Mucosa of rectum (tissue), 2 donors: ENCODE results near the gene ABLIM3.

Source experiments
- H3K27ac ChIP-seq, 2 donors: one replicate each; pipeline ENCODE4 v1.7.0; 2013; ENCODE audit warnings: inconsistent platforms in 2 of 2, low read depth in 2 of 2, low read length in 2 of 2
- H3K27me3 ChIP-seq, 2 donors: one replicate each; pipeline ENCODE4 v1.7.0; 2013; ENCODE audit warnings: low read length in 2 of 2; ENCODE audit not compliant: control insufficient read depth in 2 of 2, insufficient read depth in 2 of 2
- H3K36me3 ChIP-seq, 2 donors: one replicate each; pipeline ENCODE4 v1.7.0; 2013; ENCODE audit warnings: low read length in 2 of 2; ENCODE audit not compliant: control insufficient read depth in 2 of 2, insufficient read depth in 2 of 2
- H3K4me1 ChIP-seq, 2 donors: one replicate each; pipeline ENCODE4 v1.7.0; 2013; ENCODE audit warnings: low read length in 2 of 2, mild to moderate bottlenecking in 1 of 2; ENCODE audit not compliant: control insufficient read depth in 2 of 2, insufficient read depth in 2 of 2
- H3K4me3 ChIP-seq, 2 donors: one replicate each; pipeline ENCODE4 v1.7.0; 2013; ENCODE audit warnings: low read length in 2 of 2
- H3K9ac ChIP-seq, 2 donors: one replicate each; pipeline ENCODE4 v1.7.0; 2013; ENCODE audit warnings: low read length in 2 of 2, low read depth in 1 of 2, mild to moderate bottlenecking in 1 of 2
- H3K9me3 ChIP-seq, 2 donors: one replicate each; pipeline ENCODE4 v1.7.0; 2013; ENCODE audit warnings: low read length in 2 of 2; ENCODE audit not compliant: control insufficient read depth in 2 of 2
- donor health status: healthy.
- donor health status: Normal muscosa, but diverticular disease.

The ABLIM3 gene

DNA sequence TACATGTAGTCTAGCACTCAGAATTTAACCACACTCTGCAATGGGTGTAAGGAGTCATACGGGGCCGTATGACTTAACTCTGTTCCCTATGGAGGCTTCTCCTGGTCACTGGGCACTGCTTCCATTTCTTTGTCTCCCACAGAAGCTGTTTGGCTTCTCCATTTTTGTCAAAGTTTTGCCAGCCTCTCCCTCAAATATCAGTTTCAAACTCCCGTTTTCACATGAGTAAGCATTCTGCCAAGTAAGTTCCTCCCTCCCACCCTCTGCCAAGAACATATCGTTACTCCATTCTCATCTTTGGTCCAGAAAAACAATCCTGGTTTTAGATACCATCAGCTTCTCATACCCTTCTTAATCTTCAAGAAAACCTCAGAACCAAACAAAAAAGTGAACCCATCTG lies 136.5 kb downstream of the ABLIM3 start:
- H3K4me3 ChIP-seq: no peak overlapping the region
- no peaks in the 10 kb centered on the region for H3K9me3 ChIP-seq
- H3K9ac ChIP-seq: no peak overlapping the region
- H3K36me3 ChIP-seq: no peaks in the 10 kb centered on the region
- H3K4me1 ChIP-seq: no peaks in the 10 kb centered on the region
- H3K27ac ChIP-seq: no peak overlapping the region
- H3K27me3 ChIP-seq: peaks cover 0 to 4% of the 10 kb centered on the region in 2 donors

- no peaks in the 10 kb centered on the region for H3K9me3 ChIP-seq
- no peaks in the 10 kb centered on the region for H3K4me1 ChIP-seq
- no peak overlapping the region for H3K9ac ChIP-seq
- no peaks in the 10 kb centered on the region for H3K36me3 ChIP-seq
- H3K4me3 ChIP-seq: no peak overlapping the region
- H3K27me3 ChIP-seq: no peaks in the 10 kb centered on the region
- H3K27ac ChIP-seq: no peak overlapping the region
These were observed 137.3 kb downstream of the ABLIM3 start for GRCh38 chr5:149278451-149279210.

GRCh38 chr5:149279661-149280060 lies 138.4 kb downstream of the ABLIM3 start:
- Histone ChIP-seq H3K9ac (no peak overlapping the region), H3K9me3 (no peaks in the 10 kb centered on the region), H3K27me3 (no peaks in the 10 kb centered on the region), H3K36me3 (no peaks in the 10 kb centered on the region), H3K27ac (no peak overlapping the region), H3K4me3 (no peak overlapping the region), H3K4me1 (no peaks in the 10 kb centered on the region)

DNA sequence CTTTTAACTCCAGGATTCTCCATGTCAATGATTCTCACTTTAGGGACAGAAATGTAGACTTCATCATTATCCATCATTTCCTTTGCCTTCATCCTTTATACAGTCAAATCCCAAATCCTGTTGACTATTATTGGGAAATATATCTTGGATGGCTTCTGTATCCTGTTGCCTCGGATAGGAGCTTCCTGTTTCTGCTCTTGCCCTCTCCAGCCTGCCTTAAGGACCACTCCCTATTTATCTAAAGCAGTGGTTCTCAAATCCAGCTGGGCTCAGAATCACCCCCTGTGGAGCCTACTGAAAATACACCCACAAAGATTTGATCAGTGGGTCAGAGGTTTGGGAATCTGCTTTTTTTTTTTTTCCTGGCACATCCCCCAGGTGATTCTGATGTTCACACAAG lies 138.8 kb downstream of the ABLIM3 start:
- H3K4me1 ChIP-seq: no peaks in the 10 kb centered on the region
- no peak overlapping the region for H3K9ac ChIP-seq
- H3K9me3 ChIP-seq: no peaks in the 10 kb centered on the region
- no peak overlapping the region for H3K27ac ChIP-seq
- no peaks in the 10 kb centered on the region for H3K27me3 ChIP-seq
- no peak overlapping the region for H3K4me3 ChIP-seq
- no peaks in the 10 kb centered on the region for H3K36me3 ChIP-seq

DNA sequence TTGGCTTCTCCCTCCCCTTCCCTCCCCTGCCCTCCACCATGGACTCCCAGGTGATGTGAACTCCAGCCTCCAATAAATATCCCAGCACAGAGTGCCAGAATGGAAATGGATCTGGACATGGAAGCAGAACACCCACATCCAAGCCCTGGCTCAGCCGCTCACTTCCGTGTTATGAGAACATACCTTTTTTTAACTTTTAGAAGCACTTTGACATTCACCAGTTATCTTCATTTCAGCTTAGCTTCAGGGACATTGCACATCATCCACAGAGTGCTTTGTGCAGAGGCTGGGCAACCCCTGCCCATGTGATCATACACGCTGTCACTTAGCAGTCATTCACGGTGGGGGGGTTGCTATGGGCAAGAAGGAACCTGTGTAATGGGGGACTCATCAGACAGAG lies 139.5 kb downstream of the ABLIM3 start:
- Histone ChIP-seq H3K36me3 (no peaks in the 10 kb centered on the region), H3K27ac (no peak overlapping the region), H3K4me3 (no peak overlapping the region), H3K4me1 (no peaks in the 10 kb centered on the region), H3K9me3 (no peaks in the 10 kb centered on the region), H3K9ac (no peak overlapping the region), H3K27me3 (no peaks in the 10 kb centered on the region)

DNA sequence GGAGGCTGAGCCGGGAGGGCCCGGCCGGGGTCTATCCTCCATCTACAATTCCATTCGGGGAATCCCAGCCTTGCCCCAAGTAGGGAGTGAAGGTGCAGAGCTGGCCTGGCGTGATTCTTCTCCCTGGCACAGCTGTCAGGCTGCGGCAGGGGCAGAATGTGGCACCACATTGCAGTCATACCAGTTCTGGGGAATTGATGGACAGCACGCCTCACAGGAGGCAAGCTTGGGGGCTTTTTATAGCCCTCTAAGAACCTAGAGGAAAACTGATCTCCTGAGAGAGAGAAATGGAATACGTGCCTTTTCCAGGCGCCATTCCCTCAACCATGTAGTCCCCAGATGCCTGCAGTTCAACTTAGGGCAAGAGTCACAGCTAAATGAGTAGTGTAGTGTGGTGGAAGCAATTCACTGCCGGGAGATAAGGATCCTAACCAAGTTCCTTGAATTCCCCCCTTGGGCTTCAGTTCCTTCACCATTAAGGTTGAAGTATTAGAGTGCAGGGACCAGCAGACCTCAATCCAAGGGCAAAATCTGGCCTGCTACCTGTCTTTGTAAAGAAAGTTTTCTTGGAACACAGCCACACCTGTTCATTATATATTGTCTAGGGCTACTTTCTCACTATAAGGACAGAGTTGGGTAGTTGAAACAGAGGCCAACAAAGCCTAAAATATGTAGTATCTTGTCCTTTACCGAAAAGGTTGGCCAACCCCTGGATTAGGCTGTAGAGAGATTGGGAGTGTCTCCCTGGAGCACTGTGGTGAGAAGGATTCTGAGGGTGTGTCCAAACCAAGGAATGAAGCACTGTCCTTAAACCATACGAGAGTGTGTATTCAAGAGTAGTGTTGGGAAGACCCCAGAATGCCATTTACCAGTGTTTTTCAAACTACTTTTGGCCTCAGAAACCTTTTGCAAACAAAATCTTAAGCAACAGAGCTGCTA lies 141.0 kb downstream of the ABLIM3 start:
- Histone ChIP-seq H3K36me3 (no peaks in the 10 kb centered on the region), H3K4me3 (no peak overlapping the region), H3K27me3 (no peaks in the 10 kb centered on the region), H3K27ac (no peak overlapping the region), H3K9me3 (no peaks in the 10 kb centered on the region), H3K4me1 (no peaks in the 10 kb centered on the region), H3K9ac (no peak overlapping the region)

GRCh38 chr5:149282966-149283332 lies 141.7 kb downstream of the ABLIM3 start:
- Histone ChIP-seq H3K9me3 (no peaks in the 10 kb centered on the region), H3K27me3 (no peaks in the 10 kb centered on the region), H3K9ac (no peak overlapping the region), H3K4me3 (no peak overlapping the region), H3K4me1 (no peaks in the 10 kb centered on the region), H3K27ac (no peak overlapping the region), H3K36me3 (no peaks in the 10 kb centered on the region)

DNA sequence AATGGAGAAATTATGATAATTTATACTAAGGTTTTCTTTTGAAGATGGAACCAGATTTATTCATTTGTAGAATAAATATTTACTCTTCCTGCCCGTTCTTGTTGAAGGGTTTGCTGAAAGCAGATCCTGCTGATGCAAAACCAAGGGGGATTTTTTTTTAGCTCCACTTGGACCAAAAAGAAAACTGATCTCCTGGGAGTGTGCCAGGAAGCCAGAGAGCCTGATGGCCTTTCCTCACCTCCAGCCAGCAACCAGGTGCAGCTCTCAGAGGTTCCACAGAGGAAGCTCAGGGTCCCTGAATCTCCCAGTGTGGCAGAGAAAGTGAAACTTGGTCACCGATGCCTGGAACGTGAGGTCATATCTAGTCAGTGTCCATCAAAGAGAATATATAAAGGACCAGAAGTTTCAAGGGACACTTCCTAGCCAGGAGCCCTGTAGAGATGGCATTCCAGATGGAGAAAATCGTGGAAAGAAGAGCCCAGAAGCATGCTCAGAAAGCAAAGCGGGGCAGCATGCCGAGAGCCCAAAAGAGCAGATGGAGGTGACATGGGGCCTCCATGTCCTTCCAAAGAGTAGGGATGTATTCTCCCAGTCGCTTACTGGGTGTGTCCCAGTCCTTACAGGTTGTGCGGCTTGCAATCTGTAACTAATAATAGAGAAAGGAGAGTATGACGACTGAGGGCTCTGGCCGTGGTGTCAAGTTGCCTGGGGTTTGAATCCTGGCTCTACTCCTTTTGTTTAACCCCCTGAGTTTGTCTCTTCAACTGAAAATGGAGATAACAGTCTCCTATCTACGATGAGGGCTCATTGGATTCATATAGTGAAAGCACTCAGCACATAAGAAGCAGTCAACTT lies 142.6 kb downstream of the ABLIM3 start:
- H3K9me3 ChIP-seq: no peaks in the 10 kb centered on the region
- H3K9ac ChIP-seq: no peak overlapping the region
- no peak overlapping the region for H3K4me3 ChIP-seq
- no peaks in the 10 kb centered on the region for H3K36me3 ChIP-seq
- no peaks in the 10 kb centered on the region for H3K27me3 ChIP-seq
- no peak overlapping the region for H3K27ac ChIP-seq
- H3K4me1 ChIP-seq: no peaks in the 10 kb centered on the region

GRCh38 chr5:149284501-149284900 lies 143.2 kb downstream of the ABLIM3 start:
- Histone ChIP-seq H3K27me3 (no peaks in the 10 kb centered on the region), H3K9me3 (no peaks in the 10 kb centered on the region), H3K9ac (no peak overlapping the region), H3K36me3 (no peaks in the 10 kb centered on the region), H3K4me3 (no peak overlapping the region), H3K4me1 (no peaks in the 10 kb centered on the region), H3K27ac (no peak overlapping the region)

DNA sequence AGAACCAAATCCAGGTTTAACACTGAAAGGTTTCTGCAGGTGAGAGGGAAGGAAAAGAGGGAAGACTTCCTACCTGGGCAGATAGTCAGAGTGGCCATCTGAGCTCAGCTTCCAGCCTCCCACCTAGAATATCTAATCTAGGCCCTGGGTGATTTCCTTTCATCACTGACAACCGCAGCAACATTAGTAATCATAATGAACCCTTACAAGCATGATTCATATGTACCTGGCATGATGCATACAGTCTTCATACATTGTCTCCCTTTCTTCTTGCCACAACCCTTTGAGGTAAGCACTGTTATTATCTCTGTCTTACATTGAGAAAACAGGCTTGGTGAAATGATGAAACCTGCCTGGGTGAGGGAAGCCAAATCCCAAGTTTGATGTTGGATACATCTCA lies 143.9 kb downstream of the ABLIM3 start:
- no peaks in the 10 kb centered on the region for H3K36me3 ChIP-seq
- no peak overlapping the region for H3K9ac ChIP-seq
- no peaks in the 10 kb centered on the region for H3K27me3 ChIP-seq
- H3K4me1 ChIP-seq: no peaks in the 10 kb centered on the region
- H3K4me3 ChIP-seq: no peak overlapping the region
- H3K27ac ChIP-seq: no peak overlapping the region
- no peaks in the 10 kb centered on the region for H3K9me3 ChIP-seq
